Measurements from ENCODE around the gene RAB7A. TPM values are rescaled to one million over a fixed set of nuclear protein-coding genes. Genes with fewer than 3 reads are reported as not detected.

Gene RAB7A
- total RNA-seq, 3 donors from 2014 or later (not counting 1 experiment from before 2014, with no cell fraction given), result 218 to 233 (median 224) TPM

DNA sequence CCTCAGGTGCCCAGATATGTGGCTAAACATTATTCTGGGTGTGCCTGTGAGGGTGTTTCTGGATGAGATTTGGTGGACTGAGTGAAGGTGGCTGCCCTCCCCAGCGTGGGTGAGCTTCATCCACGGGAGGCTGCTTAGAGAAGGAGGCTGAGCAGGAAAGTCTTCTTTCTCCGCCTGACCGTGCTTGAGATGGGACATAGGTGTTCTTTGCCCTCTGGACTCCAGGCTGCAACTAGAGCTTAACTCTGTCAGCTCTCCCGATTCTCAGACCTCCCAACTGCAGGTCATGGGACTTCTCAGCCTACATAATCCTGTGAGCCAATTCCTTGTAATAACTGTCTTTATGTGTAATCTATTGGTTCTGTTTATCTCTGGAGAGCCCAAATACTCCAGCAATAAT is 34.1 kb downstream of the RAB7A start:
- no peak for TF ChIP-seq CTCF (IDR thresholded peaks at IDR 0.05)
- peaks cover 76 to 81% of the 10 kb centered on the region in 2 donors for H3K4me1 Mint-ChIP-seq

GRCh38 chr3:128760881-128761280 is 34.9 kb downstream of the RAB7A start:
- WGBS (ENCODE audit: insufficient coverage), result 89% methylated on average over 2 of the region's 3 CpGs
- H3K27ac ChIP-seq (ENCODE audit: low read length), result peak overlapping the region; percentile 87
- no peaks in the 10 kb centered on the region for H3K36me3 ChIP-seq (ENCODE audit: control insufficient read depth, insufficient read depth, low read length)
- H3K9me3 ChIP-seq (ENCODE audit: control insufficient read depth, insufficient read depth, low read length), result no peaks in the 10 kb centered on the region
- intact Hi-C loops (cut with micrococcal nuclease), result no loop called here
- no peaks in the 10 kb centered on the region for H3K36me3 Mint-ChIP-seq
- peak overlapping the region; percentile 73 to 85 for H3K27ac Mint-ChIP-seq
- H3K4me3 Mint-ChIP-seq, result peak overlapping the region; percentile 81
- H3K4me1 ChIP-seq (ENCODE audit: control insufficient read depth, insufficient read depth, low read length), result peaks cover 77% of the 10 kb centered on the region
- H3K27me3 ChIP-seq (ENCODE audit: control insufficient read depth, insufficient read depth, low read length), result no peaks in the 10 kb centered on the region
- no peak overlapping the region for H3K4me3 ChIP-seq (ENCODE audit: low read length)
- DNase-seq (no peak), ATAC-seq (no peak)
- H3K27me3 Mint-ChIP-seq (ENCODE audit: low read depth in 2 of 2), result no peaks in the 10 kb centered on the region
- no peak for TF ChIP-seq CTCF (IDR thresholded peaks at IDR 0.05)
- peaks cover 80 to 85% of the 10 kb centered on the region in 2 donors for H3K4me1 Mint-ChIP-seq
- H3K9me3 Mint-ChIP-seq, result peaks cover 0 to 3% of the 10 kb centered on the region in 2 donors

More for the DNA sequence above, 34.1 kb downstream of the RAB7A start:
- intact Hi-C loops (cut with micrococcal nuclease), result no loop called here
- Histone ChIP-seq H3K9me3 (ENCODE audit: control insufficient read depth, insufficient read depth, low read length) (no peaks in the 10 kb centered on the region), H3K36me3 (ENCODE audit: control insufficient read depth, insufficient read depth, low read length) (no peaks in the 10 kb centered on the region), H3K27ac (ENCODE audit: low read length) (peak overlapping the region; percentile 87), H3K27me3 (ENCODE audit: control insufficient read depth, insufficient read depth, low read length) (no peaks in the 10 kb centered on the region), H3K4me1 (ENCODE audit: control insufficient read depth, insufficient read depth, low read length) (peaks cover 68% of the 10 kb centered on the region), H3K4me3 (ENCODE audit: low read length) (no peak overlapping the region)
- peak overlapping the region; percentile 73 to 85 for H3K27ac Mint-ChIP-seq
- H3K4me3 Mint-ChIP-seq, result peak overlapping the region; percentile 81
- no peaks in the 10 kb centered on the region for H3K27me3 Mint-ChIP-seq (ENCODE audit: low read depth in 2 of 2)
- DNase-seq (no peak), ATAC-seq (no peak)
- H3K9me3 Mint-ChIP-seq, result peaks cover 0 to 3% of the 10 kb centered on the region in 2 donors
- WGBS (ENCODE audit: insufficient coverage), result 97% methylated on average over 5 of the region's 5 CpGs
- H3K36me3 Mint-ChIP-seq, result no peaks in the 10 kb centered on the region

DNA sequence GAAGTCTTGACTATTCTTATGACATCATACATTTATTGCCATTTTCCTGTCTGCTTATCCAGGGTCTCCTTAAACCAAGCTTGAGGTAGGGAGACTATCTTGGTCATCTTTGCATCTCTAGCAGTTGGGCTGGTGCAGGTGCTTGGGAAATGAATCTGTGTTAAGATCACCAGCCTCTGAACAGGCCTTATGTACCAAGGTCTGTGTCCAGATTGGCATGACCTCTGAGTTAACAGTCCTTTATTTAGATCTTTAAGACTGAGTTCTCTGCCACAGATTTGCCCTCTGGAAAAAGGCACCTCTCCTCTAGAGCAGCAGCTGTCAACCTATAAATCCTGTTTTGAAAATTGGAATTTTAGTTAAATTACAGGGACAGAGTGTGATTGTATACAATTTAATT is 35.4 kb downstream of the RAB7A start:
- peak overlapping the region; percentile 25 for H3K4me3 Mint-ChIP-seq
- DNase-seq (no peak), ATAC-seq (no peak)

More for the DNA sequence above, 35.4 kb downstream of the RAB7A start:
- no peak overlapping the region for H3K4me3 ChIP-seq (ENCODE audit: low read length)
- intact Hi-C loops (cut with micrococcal nuclease), result no loop called here
- Mint-ChIP-seq H3K9me3 (peaks cover 0 to 3% of the 10 kb centered on the region in 2 donors), H3K27me3 (ENCODE audit: low read depth in 2 of 2) (no peaks in the 10 kb centered on the region), H3K27ac (peak overlapping the region; percentile 73 to 85), H3K36me3 (no peaks in the 10 kb centered on the region), H3K4me1 (peaks cover 85 to 90% of the 10 kb centered on the region in 2 donors)
- no peaks in the 10 kb centered on the region for H3K27me3 ChIP-seq (ENCODE audit: control insufficient read depth, insufficient read depth, low read length)
- H3K4me1 ChIP-seq (ENCODE audit: control insufficient read depth, insufficient read depth, low read length), result peaks cover 78% of the 10 kb centered on the region
- no peaks in the 10 kb centered on the region for H3K9me3 ChIP-seq (ENCODE audit: control insufficient read depth, insufficient read depth, low read length)
- H3K27ac ChIP-seq (ENCODE audit: low read length), result peak overlapping the region; percentile 87
- H3K36me3 ChIP-seq (ENCODE audit: control insufficient read depth, insufficient read depth, low read length), result no peaks in the 10 kb centered on the region
- TF ChIP-seq CTCF (IDR thresholded peaks at IDR 0.05), result no peak
